ENCODE measurements around the gene ZNF398. TPM values are rescaled to one million over a fixed set of nuclear protein-coding genes. Genes with fewer than 3 reads are reported as not detected.

The ZNF398 gene
- total and polyA plus RNA-seq, 9 of the 15 experiments (the other 6 are each of a cell fraction or from before 2014, with no cell fraction given), result 4.0 to 18.6 (median 10.4) TPM

- 0 out of 2 replicates have a peak, but pooled peaks have one; percentile 67 for TF ChIP-seq FOXK1 (CRISPR knock-in tag; IDR thresholded peaks at IDR 0.05; ENCODE audit: borderline replicate concordance)
- TF ChIP-seq POLR2A (conservative IDR thresholded peaks at IDR 0.05), result 0 out of 2 replicates have a peak, but pooled peaks have one; percentile 18
- no peak for TF ChIP-seq SMARCE1 (IDR thresholded peaks at IDR 0.05)
- no peak for TF ChIP-seq BRF1 (IDR thresholded peaks at IDR 0.05; ENCODE audit: borderline replicate concordance, extremely low read depth, insufficient read length)
- TF ChIP-seq PHB (CRISPR knock-in tag; IDR thresholded peaks at IDR 0.05), result no peak
- no peak for TF ChIP-seq TAL1 (IDR thresholded peaks at IDR 0.05)
- TF ChIP-seq ZBTB1 (CRISPR knock-in tag; IDR thresholded peaks at IDR 0.05; ENCODE audit: borderline replicate concordance, low read depth), result no peak; the same call in 1 of the 2 replicates
- no peak for TF ChIP-seq NFYB (IDR thresholded peaks at IDR 0.05; ENCODE audit: extremely low read depth, insufficient read length)
- TF ChIP-seq AFF4 (CRISPR knock-in tag; IDR thresholded peaks at IDR 0.05), result no peak
- TF ChIP-seq CC2D1A (IDR thresholded peaks at IDR 0.05), result no peak
- no peak for TF ChIP-seq ATF4 (CRISPR knock-in tag; IDR thresholded peaks at IDR 0.05)
- TF ChIP-seq IFI16 (CRISPR knock-in tag; IDR thresholded peaks at IDR 0.05), result no peak
- TF ChIP-seq MCM7 (IDR thresholded peaks at IDR 0.05), result no peak
- no peak for TF ChIP-seq CCAR2 (IDR thresholded peaks at IDR 0.05; ENCODE audit: low read depth, low read length)
- TF ChIP-seq HDGF (IDR thresholded peaks at IDR 0.05), result no peak
- no peak for TF ChIP-seq CEBPG (CRISPR knock-in tag; IDR thresholded peaks at IDR 0.05)
- TF ChIP-seq CEBPG (tag; conservative IDR thresholded peaks at IDR 0.05 in 1 of 2, IDR thresholded peaks at IDR 0.05 in 1 of 2), result no peak
- no peak for TF ChIP-seq MAFK (IDR thresholded peaks at IDR 0.05; ENCODE audit: low read length)
- TF ChIP-seq POLR2AphosphoS2 (IDR thresholded peaks at IDR 0.05; ENCODE audit: low read length), result no peak
- TF ChIP-seq SRSF3 (IDR thresholded peaks at IDR 0.05; ENCODE audit: insufficient read depth, low read length), result 0 out of 2 replicates have a peak, but pooled peaks have one; percentile 37
- no peak for TF ChIP-seq KDM2B (CRISPR knock-in tag; IDR thresholded peaks at IDR 0.05)
- no peak for TF ChIP-seq MTF1 (CRISPR knock-in tag; IDR thresholded peaks at IDR 0.05; ENCODE audit: borderline replicate concordance)
- TF ChIP-seq DNMT1 (IDR thresholded peaks at IDR 0.05), result no peak
- 0 out of 2 replicates have a peak, but pooled peaks have one; percentile 21 for TF ChIP-seq TEAD4 (IDR thresholded peaks at IDR 0.05; ENCODE audit: low read length)
- TF ChIP-seq TEAD4 (CRISPR knock-in tag; IDR thresholded peaks at IDR 0.05; ENCODE audit: borderline replicate concordance), result no peak
- TF ChIP-seq SIN3B (IDR thresholded peaks at IDR 0.05; ENCODE audit: low read depth), result no peak
- TF ChIP-seq NR2C2 (CRISPR knock-in tag; IDR thresholded peaks at IDR 0.05), result no peak
- TF ChIP-seq NR2C2 (tag; IDR thresholded peaks at IDR 0.05), result no peak
- TF ChIP-seq MAX (CRISPR knock-in tag; IDR thresholded peaks at IDR 0.05), result no peak; the same call in 1 of the 2 replicates
Observed at GRCh38 chr7:149196151-149196704, 49.0 kb downstream of the ZNF398 start (continued).

All from K562 (cell line).